ENCODE results near the gene AP2S1. TPM values are rescaled to one million over a fixed set of nuclear protein-coding genes. Genes with fewer than 3 reads are reported as not detected.

AP2S1 gene
- total and polyA plus RNA-seq, 2 of the 8 experiments (the other 6 are each of a cell fraction or from before 2014, with no cell fraction given) = 195 to 211 TPM

DNA sequence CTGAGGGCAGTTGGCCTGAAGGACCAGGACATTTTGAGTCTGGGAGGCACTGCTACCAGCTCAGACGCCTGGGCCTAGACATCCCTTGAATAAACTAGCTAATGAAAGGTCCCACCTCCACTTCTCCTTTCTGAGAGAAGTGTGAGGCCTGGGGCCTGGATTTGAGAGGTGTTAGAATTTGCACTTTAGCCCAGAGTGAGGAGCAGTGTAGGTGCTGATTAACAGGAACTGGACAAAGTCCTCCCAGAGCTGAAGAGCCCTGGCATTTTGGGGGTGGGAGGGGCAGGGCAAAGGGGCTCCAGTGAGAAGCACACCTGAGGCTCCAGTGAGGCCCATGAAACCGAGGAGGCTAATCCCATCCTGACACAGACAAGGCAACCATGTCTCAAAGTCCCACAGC, 47.1 kb downstream of the AP2S1 start:
- 80% methylated on average over 2 of the region's 2 CpGs; no CpG with 5 or more reads in 1 of the 2 experiments for WGBS, 2 experiments (ENCODE audit: extremely low coverage in 1 of 2, insufficient coverage in 1 of 2, insufficient read length in 1 of 2, insufficient replicate concordance in 2 of 2, low coverage in 1 of 2, low lambda C conversion rate in 2 of 2, missing lambda C conversion rate in 1 of 2)
- Histone ChIP-seq H3K9me3 (ENCODE audit: insufficient read depth in 2 of 2, low read depth in 1 of 2, low read length in 1 of 2) (no peaks in the 10 kb centered on the region), H4K20me1 (replicated peaks in 1 of 2; ENCODE audit: control insufficient read depth in 1 of 2, insufficient read depth in 2 of 2, low read length in 2 of 2) (no peaks in the 10 kb centered on the region), H2AK5ac (ENCODE audit: low read depth, low read length) (no peak overlapping the region), H3K23ac (ENCODE audit: insufficient read length) (no peak overlapping the region), H4K8ac (ENCODE audit: extremely low read depth, insufficient read depth, low read length) (no peak overlapping the region), H3K4me3 (ENCODE audit: extremely low read depth in 1 of 4, insufficient read depth in 2 of 4, low read depth in 3 of 4, low read length in 4 of 4) (no peak overlapping the region), H3K14ac (ENCODE audit: insufficient read length) (no peak overlapping the region), H3K4me2 (ENCODE audit: insufficient read depth in 1 of 2, low read depth in 2 of 2, low read length in 2 of 2) (no peak overlapping the region), H4K91ac (replicated peaks; ENCODE audit: insufficient read length, low read length) (no peak overlapping the region), H3K27ac (ENCODE audit: low read depth, low read length) (no peak overlapping the region), H2BK5ac (ENCODE audit: low read depth, low read length) (no peak overlapping the region), H2AFZ (ENCODE audit: low read length) (no peak overlapping the region), H2BK15ac (ENCODE audit: low read length) (no peak overlapping the region), H3K56ac (replicated peaks; ENCODE audit: insufficient read length, low read depth, low read length) (no peak overlapping the region), H3K79me2 (ENCODE audit: control insufficient read depth in 1 of 2, insufficient read depth in 2 of 2, low read length in 2 of 2) (no peaks in the 10 kb centered on the region), H2BK12ac (ENCODE audit: low read depth, low read length) (no peak overlapping the region), H3K9ac (replicated peaks in 1 of 4; ENCODE audit: extremely low read depth in 1 of 4, low read depth in 3 of 4, low read length in 3 of 4) (no peak overlapping the region), H4K5ac (ENCODE audit: insufficient read length, low read depth, low read length) (no peak overlapping the region), H2BK20ac (ENCODE audit: low read length) (no peak overlapping the region), H3K23me2 (ENCODE audit: low read depth, low read length) (no peaks in the 10 kb centered on the region), H2BK120ac (replicated peaks; ENCODE audit: low read depth, low read length) (no peak overlapping the region), H3K36me3 (ENCODE audit: control insufficient read depth in 2 of 4, insufficient read depth in 4 of 4, low read length in 3 of 4) (no peaks in the 10 kb centered on the region), H3K4me1 (replicated peaks in 1 of 4; ENCODE audit: control insufficient read depth in 3 of 4, insufficient read depth in 4 of 4, low read length in 3 of 4) (no peaks in the 10 kb centered on the region), H3K79me1 (ENCODE audit: low read depth, low read length) (no peaks in the 10 kb centered on the region), H3K27me3 (replicated peaks in 1 of 4; ENCODE audit: control insufficient read depth in 3 of 4, extremely low read depth in 1 of 4, insufficient read depth in 3 of 4, low read length in 3 of 4) (no peaks in the 10 kb centered on the region), H3K18ac (ENCODE audit: extremely low read depth, low read length) (no peak overlapping the region), H3K4ac (replicated peaks; ENCODE audit: insufficient read length, low read depth, low read length) (no peak overlapping the region)
- DNase-seq (ENCODE audit: low read depth in 1 of 2, low spot score in 2 of 2) (no peak), FAIRE-seq (no peak)
- ChIA-PET POLR2A (ENCODE audit: partially characterized antibody) (interaction anchor here (3.1 to 4.4 kb wide), 2 partner anchors 15 kb away, joined by 16 to 34 read pairs; partner anchors contain the start of gene SLC1A5), CTCF (ENCODE audit: partially characterized antibody) (interaction anchor here (0.6 to 2.2 kb wide), 4 partner anchors 9 to 55 kb away, joined by 3 to 5 read pairs (median 4); no protein-coding TSS in a partner anchor)
- TF ChIP-seq TCF12 (IDR thresholded peaks at IDR 0.05; ENCODE audit: low read depth, low read length) = no peak
- no peak for TF ChIP-seq SUZ12 (IDR thresholded peaks at IDR 0.05; ENCODE audit: low read length)
- TF ChIP-seq, protein P1, sequence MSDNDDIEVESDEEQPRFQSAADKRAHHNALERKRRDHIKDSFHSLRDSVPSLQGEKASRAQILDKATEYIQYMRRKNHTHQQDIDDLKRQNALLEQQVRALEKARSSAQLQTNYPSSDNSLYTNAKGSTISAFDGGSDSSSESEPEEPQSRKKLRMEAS (IDR thresholded peaks at IDR 0.05) = no peak
- no peak for TF ChIP-seq RXRA (IDR thresholded peaks at IDR 0.05; ENCODE audit: insufficient read depth, low read depth, low read length)
- no peak for TF ChIP-seq SIN3A (conservative IDR thresholded peaks at IDR 0.05 in 1 of 2, IDR thresholded peaks at IDR 0.05 in 1 of 2; ENCODE audit: low read depth in 1 of 2, low read length in 2 of 2)
- no peak for TF ChIP-seq EZH2 (IDR thresholded peaks at IDR 0.05; ENCODE audit: low read depth, low read length, severe bottlenecking)
- TF ChIP-seq SP4 (IDR thresholded peaks at IDR 0.05; ENCODE audit: low read length) = no peak
- TF ChIP-seq SP1 (IDR thresholded peaks at IDR 0.05; ENCODE audit: low read depth, low read length) = no peak
- TF ChIP-seq CHD1 (IDR thresholded peaks at IDR 0.05; ENCODE audit: low read depth, low read length) = no peak
- no peak for TF ChIP-seq POLR2AphosphoS5 (IDR thresholded peaks at IDR 0.05; ENCODE audit: low read depth, low read length)
- TF ChIP-seq NRF1 (IDR thresholded peaks at IDR 0.05; ENCODE audit: low read depth, low read length) = no peak
- no peak for TF ChIP-seq CBX8 (IDR thresholded peaks at IDR 0.05; ENCODE audit: borderline replicate concordance, low read depth, low read length)
- TF ChIP-seq, protein P2, sequence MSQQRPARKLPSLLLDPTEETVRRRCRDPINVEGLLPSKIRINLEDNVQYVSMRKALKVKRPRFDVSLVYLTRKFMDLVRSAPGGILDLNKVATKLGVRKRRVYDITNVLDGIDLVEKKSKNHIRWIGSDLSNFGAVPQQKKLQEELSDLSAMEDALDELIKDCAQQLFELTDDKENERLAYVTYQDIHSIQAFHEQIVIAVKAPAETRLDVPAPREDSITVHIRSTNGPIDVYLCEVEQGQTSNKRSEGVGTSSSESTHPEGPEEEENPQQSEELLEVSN (IDR thresholded peaks at IDR 0.05) = no peak
- TF ChIP-seq RFX5 (IDR thresholded peaks at IDR 0.05; ENCODE audit: borderline replicate concordance, low read depth, low read length) = no peak

Measured in H1 (cell line).